ENCODE data around the gene FNIP1.

- no peak for TF ChIP-seq CTCF (IDR thresholded peaks at IDR 0.05; ENCODE audit: low read length)
- no peak for TF ChIP-seq EZH2phosphoT487 (IDR thresholded peaks at IDR 0.05; ENCODE audit: low read length)
These were observed 2.2 kb downstream of the FNIP1 start for GRCh38 chr5:131794586-131794985.
